GM12878 (cell line): Measurements from ENCODE around the gene CCDC32. TPM values are rescaled to one million over a fixed set of nuclear protein-coding genes. Genes with fewer than 3 reads are reported as not detected.

ENCODE experiments used
- BCL3 ChIP-seq: IDR thresholded peaks from 2 replicates; pipeline ENCODE4 v1.6.1; 2011; ENCODE audit warnings: borderline replicate concordance, low read depth, mild to moderate bottlenecking, moderate library complexity, low read length; ENCODE audit not compliant: insufficient read depth, poor library complexity, severe bottlenecking
- EGR1 ChIP-seq, 2 experiments: IDR thresholded peaks; 1 replicate in 1 of 2; 2 replicates in 1 of 2; pipeline ENCODE4 v1.6.1; 2011 to 2012; ENCODE audit warnings: low read depth in 2 of 2, low read length in 2 of 2, borderline replicate concordance in 1 of 2, mild to moderate bottlenecking in 1 of 2, moderate library complexity in 1 of 2
- ESRRA ChIP-seq: IDR thresholded peaks from 2 replicates; pipeline ENCODE4 v1.6.1; 2012; ENCODE audit warnings: mild to moderate bottlenecking, low read length, improper control_type of control experiment
- IKZF2 ChIP-seq, 2 experiments: fragments of 450-650 bp; IDR thresholded peaks; 2 replicates each; pipeline ENCODE4 v1.6.1; 2017; ENCODE audit warnings: mild to moderate bottlenecking in 2 of 2, moderate library complexity in 2 of 2
- IRF3 ChIP-seq: fragments of 450-650 bp; IDR thresholded peaks from 2 replicates; pipeline ENCODE4 v1.6.1; 2014; ENCODE audit warnings: mild to moderate bottlenecking
- JUND ChIP-seq: IDR thresholded peaks from 2 replicates; pipeline ENCODE4 v1.6.1; 2012; ENCODE audit warnings: low read depth, mild to moderate bottlenecking, low read length, improper control_type of control experiment, moderate library complexity
- KAT2A ChIP-seq: conservative IDR thresholded peaks from 2 replicates; pipeline ENCODE4 v1.6.1; 2011; ENCODE audit warnings: low read depth, low read length; ENCODE audit not compliant: control insufficient read depth
- KLF5 ChIP-seq: fragments of 450-650 bp; IDR thresholded peaks from 2 replicates; pipeline ENCODE4 v1.6.1; 2014; ENCODE audit warnings: mild to moderate bottlenecking; ENCODE audit not compliant: partially characterized antibody
- NR2F1 ChIP-seq: fragments of 450-650 bp; conservative IDR thresholded peaks from 2 replicates; pipeline ENCODE4 v1.6.1; 2017; ENCODE audit warnings: mild to moderate bottlenecking
- TBL1XR1 ChIP-seq: IDR thresholded peaks from 2 replicates; pipeline ENCODE4 v1.6.1; 2012; ENCODE audit warnings: low read depth, low read length, improper control_type of control experiment
- ZBTB33 ChIP-seq: fragments of 450-650 bp; IDR thresholded peaks from 2 replicates; pipeline ENCODE4 v1.6.1; 2017; ENCODE audit warnings: mild to moderate bottlenecking
- ZNF687 ChIP-seq: fragments of 450-650 bp; IDR thresholded peaks from 2 replicates; pipeline ENCODE4 v1.6.1; 2017; ENCODE audit warnings: mild to moderate bottlenecking, moderate library complexity
- polyA plus RNA-seq, 11 experiments: library from polyadenylated mRNA; depleted of rRNA in 4 of 11; unstranded in 6 of 11; stranded (reverse) in 5 of 11; fragments of >200 nt; fragmentation: Nextera tagmentation in 4 of 11; fragmentation: Illumina TruSeq in 1 of 11; extraction: Ambion mirVana in 4 of 11; extraction: Trizol in 1 of 11; gene quantifications; 1 replicate in 1 of 11; 2 replicates in 10 of 11; pipeline versions ENCODE4 v1.2.1 to v1.2.3, GENCODE V29; 2011 to 2016; ENCODE audit warnings: inconsistent platforms in 2 of 11, missing spikeins in 2 of 11, low read depth in 1 of 11
- total RNA-seq, 4 experiments: library from RNA; depleted of rRNA in 3 of 4; stranded (reverse); fragments of >200 nt in 3 of 4; fragmentation: Illumina TruSeq in 1 of 4; extraction: Trizol in 1 of 4; gene quantifications; 2 replicates each; pipeline versions ENCODE4 v1.2.1 to v1.2.3, GENCODE V29; 2013 to 2021
- TF ChIP-seq, protein P1 (sequence below): fragments of 450-650 bp; IDR thresholded peaks from 2 replicates; pipeline ENCODE4 v1.6.1; 2017; ENCODE audit warnings: mild to moderate bottlenecking, moderate library complexity
- TF ChIP-seq, protein P2 (sequence below): IDR thresholded peaks from 2 replicates; pipeline ENCODE4 v1.6.1; 2012; ENCODE audit warnings: low read depth, low read length, improper control_type of control experiment

The CCDC32 gene
- total and polyA plus RNA-seq, 10 of the 15 experiments (the other 5 are each of a cell fraction or from before 2014, with no cell fraction given) = 30.2 to 74.3 (median 46.5) TPM

GRCh38 chr15:40543631-40544294 lies 21.1 kb downstream of the CCDC32 start (continued):
- TF ChIP-seq KAT2A = no peak
- no peak for TF ChIP-seq ESRRA
- TF ChIP-seq, protein P1, sequence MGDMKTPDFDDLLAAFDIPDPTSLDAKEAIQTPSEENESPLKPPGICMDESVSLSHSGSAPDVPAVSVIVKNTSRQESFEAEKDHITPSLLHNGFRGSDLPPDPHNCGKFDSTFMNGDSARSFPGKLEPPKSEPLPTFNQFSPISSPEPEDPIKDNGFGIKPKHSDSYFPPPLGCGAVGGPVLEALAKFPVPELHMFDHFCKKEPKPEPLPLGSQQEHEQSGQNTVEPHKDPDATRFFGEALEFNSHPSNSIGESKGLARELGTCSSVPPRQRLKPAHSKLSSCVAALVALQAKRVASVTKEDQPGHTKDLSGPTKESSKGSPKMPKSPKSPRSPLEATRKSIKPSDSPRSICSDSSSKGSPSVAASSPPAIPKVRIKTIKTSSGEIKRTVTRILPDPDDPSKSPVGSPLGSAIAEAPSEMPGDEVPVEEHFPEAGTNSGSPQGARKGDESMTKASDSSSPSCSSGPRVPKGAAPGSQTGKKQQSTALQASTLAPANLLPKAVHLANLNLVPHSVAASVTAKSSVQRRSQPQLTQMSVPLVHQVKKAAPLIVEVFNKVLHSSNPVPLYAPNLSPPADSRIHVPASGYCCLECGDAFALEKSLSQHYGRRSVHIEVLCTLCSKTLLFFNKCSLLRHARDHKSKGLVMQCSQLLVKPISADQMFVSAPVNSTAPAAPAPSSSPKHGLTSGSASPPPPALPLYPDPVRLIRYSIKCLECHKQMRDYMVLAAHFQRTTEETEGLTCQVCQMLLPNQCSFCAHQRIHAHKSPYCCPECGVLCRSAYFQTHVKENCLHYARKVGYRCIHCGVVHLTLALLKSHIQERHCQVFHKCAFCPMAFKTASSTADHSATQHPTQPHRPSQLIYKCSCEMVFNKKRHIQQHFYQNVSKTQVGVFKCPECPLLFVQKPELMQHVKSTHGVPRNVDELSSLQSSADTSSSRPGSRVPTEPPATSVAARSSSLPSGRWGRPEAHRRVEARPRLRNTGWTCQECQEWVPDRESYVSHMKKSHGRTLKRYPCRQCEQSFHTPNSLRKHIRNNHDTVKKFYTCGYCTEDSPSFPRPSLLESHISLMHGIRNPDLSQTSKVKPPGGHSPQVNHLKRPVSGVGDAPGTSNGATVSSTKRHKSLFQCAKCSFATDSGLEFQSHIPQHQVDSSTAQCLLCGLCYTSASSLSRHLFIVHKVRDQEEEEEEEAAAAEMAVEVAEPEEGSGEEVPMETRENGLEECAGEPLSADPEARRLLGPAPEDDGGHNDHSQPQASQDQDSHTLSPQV = no peak
- no peak for TF ChIP-seq ZBTB33
- TF ChIP-seq IKZF2 (IDR thresholded peaks at IDR 0.05) = peak; percentile 100
- TF ChIP-seq, protein P2, sequence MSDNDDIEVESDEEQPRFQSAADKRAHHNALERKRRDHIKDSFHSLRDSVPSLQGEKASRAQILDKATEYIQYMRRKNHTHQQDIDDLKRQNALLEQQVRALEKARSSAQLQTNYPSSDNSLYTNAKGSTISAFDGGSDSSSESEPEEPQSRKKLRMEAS = no peak
- TF ChIP-seq JUND = no peak
- TF ChIP-seq TBL1XR1 = peak; percentile 86
- no peak; the same call in 1 of the 2 replicates for TF ChIP-seq ZNF687
- peak; percentile 72 for TF ChIP-seq BCL3
- TF ChIP-seq EGR1 (IDR thresholded peaks at IDR 0.05; ENCODE audit: borderline replicate concordance in 1 of 2, low read depth in 2 of 2, low read length in 2 of 2) = no peak
- TF ChIP-seq IRF3 = no peak
- TF ChIP-seq NR2F1 = peak; percentile 91
- TF ChIP-seq KLF5 = no peak
